OCI-LY7 (cell line): Measurements from ENCODE around the gene ACTG2.

Source experiments
- CTCF ChIP-seq: fragments of 200-600 bp; sonication (generic); conservative IDR thresholded peaks from 2 replicates; pipeline ENCODE4 v1.5.1; 2014; ENCODE audit warnings: mild to moderate bottlenecking, antibody characterized with exemption, low read length, moderate library complexity, mixed read lengths
- EZH2phosphoT487 ChIP-seq: fragments of 200-600 bp; sonication (generic); IDR thresholded peaks from 2 replicates; pipeline ENCODE4 v1.6.1; 2018; ENCODE audit warnings: low read depth, borderline replicate concordance, mild to moderate bottlenecking, mixed run types, antibody characterized with exemption, low read length, moderate library complexity, mixed read lengths

GRCh38 chr2:73964223-73964622 lies 71.4 kb downstream of the ACTG2 start:
- TF ChIP-seq CTCF (no peak), EZH2phosphoT487 (no peak)
